Subcutaneous abdominal adipose tissue (tissue), 5 donors: Measurements from ENCODE around the gene DAPK2.
"Not testable (repeated sequence)": the region's sequence is repeated elsewhere in the genome, so short reads cannot be mapped to it uniquely, and the experiment has no call there.

Experiments used
- H3K27ac ChIP-seq: one replicate; pipeline ENCODE4 v1.7.0; 2013; ENCODE audit warnings: low read depth, mild to moderate bottlenecking, inconsistent platforms, low read length, moderate library complexity
- H3K27me3 ChIP-seq, 5 donors: one replicate each; pipeline ENCODE4 v1.7.0; 2013; ENCODE audit warnings: low read length in 5 of 5, inconsistent platforms in 1 of 5; ENCODE audit not compliant: control insufficient read depth in 5 of 5, insufficient read depth in 4 of 5
- H3K36me3 ChIP-seq, 5 donors: one replicate each; pipeline ENCODE4 v1.7.0; 2013; ENCODE audit warnings: low read length in 5 of 5; ENCODE audit not compliant: control insufficient read depth in 5 of 5, insufficient read depth in 5 of 5
- H3K4me1 ChIP-seq, 5 donors: one replicate each; pipeline ENCODE4 v1.7.0; 2013; ENCODE audit warnings: low read length in 5 of 5, mild to moderate bottlenecking in 3 of 5, moderate library complexity in 1 of 5; ENCODE audit not compliant: control insufficient read depth in 5 of 5, insufficient read depth in 5 of 5
- H3K4me3 ChIP-seq, 5 donors: one replicate each; pipeline ENCODE4 v1.7.0; 2013; ENCODE audit warnings: low read length in 5 of 5, low read depth in 1 of 5
- H3K9ac ChIP-seq, 5 donors: one replicate each; pipeline ENCODE4 v1.7.0; 2013; ENCODE audit warnings: low read length in 5 of 5, mild to moderate bottlenecking in 4 of 5, moderate library complexity in 3 of 5
- H3K9me3 ChIP-seq, 5 donors: one replicate each; pipeline ENCODE4 v1.7.0; 2013; ENCODE audit warnings: low read length in 5 of 5; ENCODE audit not compliant: control insufficient read depth in 5 of 5
- donor health status: healthy.
- donor health status: healthy.
- donor health status: healthy.
- donor health status: healthy.
- donor health status: healthy.

The DAPK2 gene

DNA sequence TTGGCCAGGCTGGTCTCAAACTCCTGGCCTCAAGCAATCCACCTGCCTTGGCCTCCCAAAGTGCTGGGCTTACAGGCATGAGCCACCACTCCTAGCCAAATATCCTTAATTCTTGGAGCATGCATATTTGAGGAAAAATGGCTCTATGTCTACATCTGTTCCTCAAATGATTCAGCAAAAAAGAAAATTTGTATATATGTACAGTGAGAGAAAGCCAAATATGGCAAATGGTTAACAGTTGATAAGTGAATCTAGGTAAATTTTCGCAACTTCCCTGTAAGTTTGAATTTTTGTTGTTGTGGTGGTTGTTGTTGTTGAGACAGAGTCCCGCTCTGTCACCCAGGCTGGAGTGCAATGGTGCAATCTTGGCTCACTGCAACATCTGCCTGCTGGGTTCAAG, 12.8 kb upstream of the DAPK2 start:
- not testable (repeated sequence) for H3K27ac ChIP-seq, H3K9me3 ChIP-seq

DNA sequence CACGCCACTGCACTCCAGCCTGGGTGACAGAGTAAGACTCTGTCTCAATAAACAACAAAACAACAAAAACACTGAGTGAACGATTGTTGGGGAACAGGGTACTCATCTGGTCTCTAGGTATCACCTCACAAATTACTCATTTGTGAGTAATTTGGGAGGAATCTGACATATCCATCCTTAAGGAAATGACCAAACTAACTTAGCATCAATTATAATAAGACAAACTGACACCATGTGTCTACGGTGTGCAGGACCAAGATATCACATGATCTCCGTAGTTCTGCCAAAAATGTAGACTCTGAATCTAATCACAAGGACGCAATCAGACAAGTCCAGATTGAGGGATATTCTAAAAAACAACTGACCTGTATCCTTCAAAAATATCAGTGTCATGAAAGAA, 12.0 kb upstream of the DAPK2 start:
- H3K36me3 ChIP-seq = no peaks in the 10 kb centered on the region
- no peak overlapping the region for H3K4me3 ChIP-seq
- H3K9ac ChIP-seq = no peak overlapping the region
- no peaks in the 10 kb centered on the region for H3K9me3 ChIP-seq
- H3K27ac ChIP-seq = no peak overlapping the region
- H3K27me3 ChIP-seq = no peaks in the 10 kb centered on the region
- peaks cover 0 to 4% (median 0%) of the 10 kb centered on the region in 5 donors for H3K4me1 ChIP-seq

More for the DNA sequence above, 12.8 kb upstream of the DAPK2 start:
- not testable (repeated sequence) for H3K4me1 ChIP-seq, H3K9ac ChIP-seq, H3K36me3 ChIP-seq, H3K27me3 ChIP-seq, H3K4me3 ChIP-seq

DNA sequence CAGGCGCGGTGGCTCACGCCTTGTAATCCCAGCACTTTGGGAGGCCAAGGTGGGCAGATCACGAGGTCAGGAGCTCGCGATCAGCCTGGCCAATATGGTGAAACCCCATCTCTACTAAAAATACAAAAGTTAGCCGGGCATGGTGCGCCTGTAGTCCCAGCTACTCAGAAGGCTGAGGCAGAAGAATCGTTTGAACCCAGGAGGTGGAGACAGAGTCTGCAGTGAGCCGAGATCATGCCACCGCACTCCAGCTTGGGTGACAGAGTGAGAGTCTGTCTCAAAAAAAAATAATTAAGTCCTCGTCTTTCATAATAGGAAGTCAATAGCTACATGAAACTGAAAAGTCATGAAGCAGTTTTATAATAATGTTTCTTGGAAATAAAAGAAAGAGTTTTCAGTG, 7.4 kb upstream of the DAPK2 start:
- not testable (repeated sequence) for H3K9me3 ChIP-seq, H3K27ac ChIP-seq
- H3K4me1 ChIP-seq = peaks cover 3 to 28% (median 22%) of the 10 kb centered on the region in 5 donors

DNA sequence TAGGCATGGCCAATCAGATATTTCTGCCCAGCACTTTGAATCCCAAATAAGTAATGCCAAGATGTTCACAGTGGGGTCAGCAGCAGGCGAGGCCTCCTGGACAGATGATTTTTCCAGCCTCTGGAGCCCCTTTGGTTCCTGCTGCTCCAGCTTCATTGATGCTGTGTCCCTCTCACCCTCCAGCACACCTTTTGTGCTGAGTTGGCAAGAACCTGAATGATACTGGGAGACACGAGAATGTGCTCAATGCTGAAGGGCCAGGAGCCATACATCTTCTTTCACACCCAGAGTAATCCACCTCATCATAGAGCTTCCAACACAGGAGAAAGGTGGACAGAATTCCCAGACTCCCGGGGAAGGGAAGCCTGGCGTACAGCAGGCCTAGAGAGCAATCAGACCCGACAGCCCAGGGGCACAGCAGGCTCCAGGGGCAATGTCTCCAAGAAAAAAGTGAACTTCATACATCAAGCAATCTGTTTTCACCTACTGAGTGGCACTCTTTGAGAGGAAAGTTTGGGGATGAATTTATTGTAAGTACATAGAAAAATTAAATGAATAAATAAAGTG, 6.7 kb upstream of the DAPK2 start:
- Histone ChIP-seq H3K36me3 (no peaks in the 10 kb centered on the region), H3K4me1 (peaks cover 3 to 32% (median 27%) of the 10 kb centered on the region in 5 donors), H3K9me3 (no peaks in the 10 kb centered on the region), H3K4me3 (no peak overlapping the region), H3K27ac (no peak overlapping the region), H3K9ac (no peak overlapping the region), H3K27me3 (no peaks in the 10 kb centered on the region)

More for the DNA sequence above, 7.4 kb upstream of the DAPK2 start:
- not testable (repeated sequence) for H3K4me3 ChIP-seq, H3K27me3 ChIP-seq, H3K36me3 ChIP-seq, H3K9ac ChIP-seq

DNA sequence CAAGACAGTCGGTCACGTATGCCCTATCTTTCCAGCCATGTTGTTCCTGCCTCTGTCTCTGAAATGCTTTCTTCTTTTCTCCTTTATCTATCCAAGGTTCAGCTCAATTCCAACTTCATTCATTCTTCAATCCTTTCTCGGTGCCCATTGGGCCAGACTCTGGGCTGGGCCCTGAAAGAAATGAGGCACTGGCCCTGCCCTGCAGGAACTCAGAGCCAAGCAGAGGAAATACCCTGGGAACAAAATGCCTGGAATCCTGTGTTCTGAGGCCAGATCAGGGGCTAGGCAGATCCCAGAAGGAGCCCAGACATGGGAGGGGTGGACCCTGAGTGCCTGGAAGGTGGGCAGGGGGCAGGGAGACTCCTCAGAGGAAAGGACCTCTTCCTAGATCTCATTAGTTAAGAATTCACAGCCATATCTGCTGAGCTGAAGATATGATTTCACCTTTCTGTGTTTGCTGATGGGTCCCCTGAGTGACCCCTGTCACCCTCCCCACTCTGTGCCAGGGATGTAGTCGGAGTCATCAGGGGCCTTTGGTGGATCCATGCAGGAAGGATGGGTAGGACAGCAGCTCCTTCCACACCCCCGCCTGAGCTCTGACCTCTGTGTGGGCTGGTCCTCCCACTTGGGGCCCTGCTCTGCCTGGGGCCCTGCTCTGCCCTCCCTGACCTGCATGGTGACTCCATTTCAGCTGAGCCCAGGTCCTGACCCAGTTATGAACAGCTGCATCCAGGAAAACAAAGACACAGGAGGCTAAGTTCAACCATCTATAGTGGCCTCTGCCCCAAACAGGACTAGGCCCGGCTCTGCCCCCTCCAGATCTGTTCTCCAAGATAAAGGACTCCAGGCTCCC, 5.3 kb upstream of the DAPK2 start:
- H3K4me3 ChIP-seq = no peak overlapping the region
- H3K9ac ChIP-seq = peak overlapping the region in 1 of 5 donors; percentile 19
- H3K27ac ChIP-seq = peak overlapping the region; percentile 65
- no peaks in the 10 kb centered on the region for H3K9me3 ChIP-seq
- peaks cover 3 to 44% (median 37%) of the 10 kb centered on the region in 5 donors for H3K4me1 ChIP-seq
- H3K36me3 ChIP-seq = no peaks in the 10 kb centered on the region
- no peaks in the 10 kb centered on the region for H3K27me3 ChIP-seq

DNA sequence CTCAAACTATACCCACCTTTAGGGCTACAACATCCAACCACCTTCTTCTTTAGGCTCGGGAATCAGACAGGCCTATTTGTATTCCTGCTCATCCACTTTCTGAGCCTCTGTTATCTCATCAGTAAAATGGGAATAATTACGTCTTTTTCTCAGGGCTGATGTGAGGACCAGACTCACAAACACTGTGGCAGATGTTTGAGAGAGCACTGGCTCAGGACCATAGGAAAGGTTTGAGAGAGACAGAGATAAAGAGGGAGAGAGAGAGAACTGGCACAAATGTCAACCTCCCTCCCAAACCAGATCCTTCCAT, 4.8 kb upstream of the DAPK2 start:
- H3K27me3 ChIP-seq = no peaks in the 10 kb centered on the region
- H3K27ac ChIP-seq = peak overlapping the region; percentile 65
- peaks cover 3 to 46% (median 39%) of the 10 kb centered on the region in 5 donors for H3K4me1 ChIP-seq
- H3K4me3 ChIP-seq = no peak overlapping the region
- no peaks in the 10 kb centered on the region for H3K9me3 ChIP-seq
- H3K9ac ChIP-seq = peak overlapping the region in 1 of 5 donors; percentile 59
- H3K36me3 ChIP-seq = no peaks in the 10 kb centered on the region

DNA sequence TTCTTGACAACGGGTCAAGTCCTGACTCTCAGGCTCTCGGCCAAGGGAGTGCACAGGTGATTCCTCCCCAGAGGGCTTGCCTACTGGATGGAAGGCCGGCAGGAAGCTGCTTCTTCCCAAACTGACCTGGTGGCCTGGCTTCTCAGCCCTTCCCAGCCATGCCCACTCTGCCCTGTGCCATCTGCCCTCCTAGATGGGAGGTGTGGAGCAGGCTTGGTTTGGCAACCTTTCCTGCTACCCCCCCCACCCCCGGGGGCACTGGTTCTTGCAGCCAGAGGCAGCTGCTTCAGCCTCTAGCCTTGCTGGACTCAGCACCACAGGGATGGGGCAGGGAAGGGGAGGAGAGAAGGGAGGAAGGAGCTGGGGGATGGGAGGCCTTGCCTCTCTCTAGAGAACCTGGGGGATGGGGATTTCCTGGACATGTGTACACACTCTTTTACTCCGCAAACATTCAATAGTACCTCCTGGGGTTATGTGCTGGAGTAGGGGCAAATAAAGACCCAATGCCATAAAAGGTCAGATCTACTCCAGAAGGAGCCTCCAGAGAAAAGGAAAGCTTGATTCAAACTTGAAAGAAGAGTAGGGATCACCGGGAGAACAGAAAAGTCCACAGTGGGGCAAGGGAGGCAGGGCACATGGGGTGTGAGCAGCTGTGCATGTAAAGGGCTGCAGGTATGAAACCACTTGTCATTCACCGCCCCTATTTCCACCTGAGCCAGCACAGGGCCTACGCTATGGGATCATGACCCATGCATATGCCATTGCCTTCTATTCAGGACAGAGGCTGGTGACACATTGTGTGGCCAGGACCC, 4.2 kb upstream of the DAPK2 start:
- Histone ChIP-seq H3K4me3 (no peak overlapping the region), H3K36me3 (no peaks in the 10 kb centered on the region), H3K4me1 (peaks cover 3 to 50% (median 40%) of the 10 kb centered on the region in 5 donors)

DNA sequence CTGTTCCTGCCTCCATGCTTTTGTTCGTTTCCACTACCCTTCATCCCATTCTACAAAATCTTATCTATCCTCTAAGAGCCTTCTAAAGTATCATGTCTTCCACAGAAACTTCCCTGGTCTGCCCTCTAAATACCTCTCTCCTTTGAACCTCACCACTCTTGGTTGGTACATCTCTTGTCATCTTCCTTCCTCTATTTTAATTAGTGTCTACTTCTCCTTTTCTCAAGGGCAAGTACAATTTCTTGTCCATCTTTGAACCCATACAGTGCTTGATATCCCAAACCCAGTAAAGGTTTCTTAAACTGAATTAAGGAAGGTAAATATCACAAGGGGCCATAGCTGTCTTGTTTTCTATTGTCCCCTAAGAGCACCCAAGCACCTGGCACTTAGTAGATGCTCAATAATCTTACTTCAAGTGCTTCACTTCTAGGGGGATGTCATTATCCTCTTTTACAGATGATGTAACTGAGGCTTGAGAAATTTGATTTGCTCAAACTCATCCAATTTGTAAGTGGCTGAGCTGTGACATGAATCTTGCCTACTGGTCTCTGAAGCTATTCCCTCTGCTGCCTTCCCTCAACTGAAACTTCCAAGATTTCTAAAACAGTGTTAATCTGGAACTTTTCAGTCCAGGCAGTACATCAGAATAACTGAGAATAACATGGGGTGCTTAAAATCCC, 2.6 kb upstream of the DAPK2 start:
- H3K4me3 ChIP-seq = no peak overlapping the region
- no peak overlapping the region for H3K9ac ChIP-seq
- no peaks in the 10 kb centered on the region for H3K27me3 ChIP-seq
- H3K4me1 ChIP-seq = peaks cover 3 to 66% (median 54%) of the 10 kb centered on the region in 5 donors
- H3K27ac ChIP-seq = peak overlapping the region; percentile 65
- no peaks in the 10 kb centered on the region for H3K9me3 ChIP-seq
- no peaks in the 10 kb centered on the region for H3K36me3 ChIP-seq

More for the DNA sequence above, 4.2 kb upstream of the DAPK2 start:
- peak overlapping the region; percentile 65 for H3K27ac ChIP-seq
- H3K27me3 ChIP-seq = no peaks in the 10 kb centered on the region
- peak overlapping the region in 1 of 5 donors; percentile 59 for H3K9ac ChIP-seq
- no peaks in the 10 kb centered on the region for H3K9me3 ChIP-seq

DNA sequence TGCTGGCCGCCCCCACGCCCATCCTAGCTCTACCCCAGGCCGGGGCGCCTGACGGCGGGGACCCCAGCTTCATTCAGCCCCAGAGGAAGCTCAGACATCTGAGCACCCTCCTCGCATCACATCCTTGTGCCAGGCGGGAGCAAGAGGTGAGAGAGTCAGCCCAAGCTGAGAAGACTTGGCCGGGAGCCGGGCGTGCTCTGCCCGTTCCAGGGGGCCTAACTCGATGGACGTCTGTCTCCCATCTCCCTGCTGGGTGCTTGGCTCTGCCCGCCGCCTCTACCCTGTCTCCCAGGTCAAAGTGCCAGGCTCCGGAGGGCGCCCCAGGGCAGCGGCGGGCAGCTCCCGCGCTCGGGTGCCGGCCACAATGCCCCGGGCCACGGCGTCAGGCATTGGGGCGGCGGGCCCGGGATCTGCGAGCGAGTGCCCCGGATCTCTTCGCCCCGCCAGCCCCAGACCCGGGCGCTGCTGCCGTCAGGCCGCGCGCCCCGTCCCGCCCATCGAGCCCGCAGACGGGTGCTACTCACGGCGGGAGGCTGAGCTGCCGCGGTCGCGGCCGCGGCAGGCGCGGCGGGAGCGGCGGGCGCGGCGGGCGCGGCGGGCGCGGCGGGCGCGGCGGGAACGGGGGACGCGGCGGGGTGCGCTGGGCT, 388 bp downstream of the DAPK2 start:
- no peaks in the 10 kb centered on the region for H3K27me3 ChIP-seq
- peak overlapping the region in 4 of 5 donors; percentile 59 to 78 (median 72) for H3K9ac ChIP-seq
- peak overlapping the region; percentile 73 for H3K27ac ChIP-seq
- H3K9me3 ChIP-seq = no peaks in the 10 kb centered on the region
- peaks cover 3 to 72% (median 63%) of the 10 kb centered on the region in 5 donors for H3K4me1 ChIP-seq
- no peaks in the 10 kb centered on the region for H3K36me3 ChIP-seq
- peak overlapping the region; percentile 72 to 77 (median 73) for H3K4me3 ChIP-seq
